Measurements from ENCODE around the gene ACER1. TPM values are rescaled to one million over a fixed set of nuclear protein-coding genes. Genes with fewer than 3 reads are reported as not detected.
"Not testable (repeated sequence)": the region's sequence is repeated elsewhere in the genome, so short reads cannot be mapped to it uniquely, and the experiment has no call there.

Gene ACER1
- total and polyA plus RNA-seq, 5 donors from 2014 or later, result 0.54 to 3.4 (median 0.98) TPM

DNA sequence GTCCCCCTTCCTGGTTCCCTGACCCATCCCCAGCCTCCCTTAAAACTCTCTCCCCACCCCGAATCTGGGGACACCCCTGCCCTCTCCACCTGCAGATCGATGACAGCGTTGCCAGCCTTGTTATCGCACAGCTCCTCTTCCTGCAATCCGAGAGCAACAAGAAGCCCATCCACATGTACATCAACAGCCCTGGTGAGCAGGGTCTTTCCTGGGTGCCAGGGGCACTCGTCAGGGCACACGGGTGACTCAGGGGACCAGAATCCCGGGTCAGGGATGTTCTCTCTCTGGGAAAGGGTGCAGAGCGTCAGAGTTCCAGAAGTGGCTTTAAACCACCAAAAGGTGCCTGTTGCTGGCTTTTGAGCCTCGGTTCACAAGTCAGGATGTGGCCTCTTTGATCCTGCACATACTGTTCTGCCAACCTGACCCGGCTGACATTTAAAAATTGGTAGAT is 29.0 kb upstream of the ACER1 start:
- H3K36me3 Mint-ChIP-seq, result peaks cover 11% of the 10 kb centered on the region
- peak overlapping the region; percentile 94 to 97 (median 95) for H3K27ac Mint-ChIP-seq
- no peaks in the 10 kb centered on the region for H3K9me3 Mint-ChIP-seq
- no peaks in the 10 kb centered on the region for H3K27me3 Mint-ChIP-seq
- peaks cover 23% of the 10 kb centered on the region for H3K36me3 ChIP-seq (ENCODE audit: control insufficient read depth, insufficient read depth, low read length)
- H3K4me3 Mint-ChIP-seq, result peak overlapping the region; percentile 95 to 99 (median 98)
- H3K27me3 ChIP-seq (ENCODE audit: control insufficient read depth, insufficient read depth, low read length), result no peaks in the 10 kb centered on the region
- peaks cover 0 to 27% (median 13%) of the 10 kb centered on the region in 4 donors for H3K4me1 Mint-ChIP-seq
- ATAC-seq (ENCODE audit: low read depth in 2 of 2), result peak; percentile 35 to 42
- peak overlapping the region; percentile 87 for H3K27ac ChIP-seq (ENCODE audit: insufficient read depth, low read length, poor library complexity, severe bottlenecking)
- peak in 2 of 3 donors; percentile 68 to 81 for DNase-seq
- peaks cover 17% of the 10 kb centered on the region for H3K4me1 ChIP-seq (ENCODE audit: control insufficient read depth, insufficient read depth, low read length, poor library complexity, severe bottlenecking)
- H3K4me3 ChIP-seq (ENCODE audit: low read depth, low read length), result peak overlapping the region; percentile 83
- no peaks in the 10 kb centered on the region for H3K9me3 ChIP-seq (ENCODE audit: control insufficient read depth in 2 of 2, low read length in 2 of 2)

DNA sequence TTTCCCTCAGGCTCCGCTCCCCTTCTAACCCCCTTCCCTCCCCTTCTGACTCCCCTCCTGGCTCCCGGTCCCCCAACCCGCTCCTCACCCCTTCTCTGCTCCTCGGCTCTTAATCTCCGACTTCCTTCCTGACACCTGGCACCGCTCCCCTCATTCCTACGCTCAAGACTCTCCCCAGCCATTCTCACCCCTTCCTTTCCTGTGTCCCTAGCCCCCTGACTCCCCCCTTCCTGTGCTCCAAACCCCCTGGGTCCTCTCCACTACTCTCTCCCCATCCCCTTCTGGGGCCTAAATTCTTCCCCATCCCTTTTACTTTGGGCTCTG is 28.6 kb upstream of the ACER1 start:
- H3K36me3 ChIP-seq (ENCODE audit: control insufficient read depth, insufficient read depth, low read length), result peaks cover 19% of the 10 kb centered on the region
- H3K27me3 ChIP-seq (ENCODE audit: control insufficient read depth, insufficient read depth, low read length), result no peaks in the 10 kb centered on the region
- peak overlapping the region; percentile 95 to 99 (median 98) for H3K4me3 Mint-ChIP-seq
- H3K4me3 ChIP-seq (ENCODE audit: low read depth, low read length), result peak overlapping the region; percentile 83
- H3K27me3 Mint-ChIP-seq, result no peaks in the 10 kb centered on the region
- peaks cover 11% of the 10 kb centered on the region for H3K36me3 Mint-ChIP-seq
- H3K27ac Mint-ChIP-seq, result peak overlapping the region; percentile 94 to 97 (median 95)
- ATAC-seq (ENCODE audit: low read depth in 2 of 2) (no peak), DNase-seq (no peak)
- peak overlapping the region; percentile 87 for H3K27ac ChIP-seq (ENCODE audit: insufficient read depth, low read length, poor library complexity, severe bottlenecking)
- H3K4me1 ChIP-seq (ENCODE audit: control insufficient read depth, insufficient read depth, low read length, poor library complexity, severe bottlenecking), result peaks cover 17% of the 10 kb centered on the region
- no peaks in the 10 kb centered on the region for H3K9me3 Mint-ChIP-seq
- H3K9me3 ChIP-seq (ENCODE audit: control insufficient read depth in 2 of 2, low read length in 2 of 2), result no peaks in the 10 kb centered on the region
- peaks cover 0 to 27% (median 13%) of the 10 kb centered on the region in 4 donors for H3K4me1 Mint-ChIP-seq

DNA sequence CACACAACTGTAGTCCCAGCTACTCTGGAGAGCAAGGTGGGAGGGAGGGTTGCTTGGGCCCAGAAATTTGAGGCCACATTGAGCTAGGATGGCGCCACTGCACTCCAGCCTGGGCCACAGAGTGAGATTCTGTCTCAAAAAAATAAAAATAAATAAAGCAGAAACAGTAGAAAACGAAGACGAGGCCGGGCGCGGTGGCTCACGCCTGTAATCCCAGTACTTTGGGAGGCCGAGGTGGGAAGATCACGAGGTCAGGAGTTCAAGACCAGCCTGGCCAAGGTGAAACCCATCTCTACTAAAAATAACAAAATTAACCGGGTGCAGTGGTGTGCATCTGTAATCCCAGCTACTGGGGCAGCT is 27.4 kb upstream of the ACER1 start:
- Mint-ChIP-seq H3K4me1 (peaks cover 0 to 27% (median 13%) of the 10 kb centered on the region in 4 donors), H3K27ac (peak overlapping the region in 2 of 3 donors; percentile 85 to 97), H3K4me3 (peak overlapping the region; percentile 95 to 99 (median 98))
- not testable (repeated sequence) for ATAC-seq (ENCODE audit: low read depth in 2 of 2); DNase-seq; H3K9me3 Mint-ChIP-seq; H3K27me3 Mint-ChIP-seq; H3K36me3 Mint-ChIP-seq; H3K27me3 ChIP-seq (ENCODE audit: control insufficient read depth, insufficient read depth, low read length); H3K9me3 ChIP-seq (ENCODE audit: control insufficient read depth in 2 of 2, low read length in 2 of 2)
- Histone ChIP-seq H3K27ac (ENCODE audit: insufficient read depth, low read length, poor library complexity, severe bottlenecking) (peak overlapping the region; percentile 87), H3K36me3 (ENCODE audit: control insufficient read depth, insufficient read depth, low read length) (peaks cover 15% of the 10 kb centered on the region), H3K4me1 (ENCODE audit: control insufficient read depth, insufficient read depth, low read length, poor library complexity, severe bottlenecking) (peaks cover 17% of the 10 kb centered on the region), H3K4me3 (ENCODE audit: low read depth, low read length) (peak overlapping the region; percentile 61)

DNA sequence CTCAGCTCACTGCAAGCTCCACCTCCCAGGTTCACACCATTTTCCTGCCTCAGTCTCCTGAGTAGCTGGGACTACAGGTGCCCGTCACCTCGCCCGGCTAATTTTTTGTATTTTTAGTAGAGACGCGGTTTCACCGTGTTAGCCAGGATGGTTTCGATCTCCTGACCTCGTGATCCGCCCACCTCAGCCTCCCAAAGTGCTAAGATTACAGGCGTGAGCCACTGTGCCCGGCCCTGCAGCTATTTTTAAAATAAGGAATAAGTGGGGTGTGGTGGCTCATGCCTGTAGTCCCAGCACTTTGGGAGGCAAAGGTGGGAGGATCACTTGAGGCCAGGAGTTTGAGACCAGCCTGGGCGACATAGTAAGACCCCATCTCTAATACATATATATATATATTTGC is 27.0 kb upstream of the ACER1 start:
- not testable (repeated sequence) for H3K9me3 ChIP-seq (ENCODE audit: control insufficient read depth in 2 of 2, low read length in 2 of 2); H3K9me3 Mint-ChIP-seq; H3K27me3 Mint-ChIP-seq; H3K4me3 ChIP-seq (ENCODE audit: low read depth, low read length); ATAC-seq (ENCODE audit: low read depth in 2 of 2); DNase-seq; H3K27ac Mint-ChIP-seq; H3K27me3 ChIP-seq (ENCODE audit: control insufficient read depth, insufficient read depth, low read length); H3K36me3 Mint-ChIP-seq
- peaks cover 0 to 27% (median 13%) of the 10 kb centered on the region in 4 donors for H3K4me1 Mint-ChIP-seq
- H3K36me3 ChIP-seq (ENCODE audit: control insufficient read depth, insufficient read depth, low read length), result peaks cover 11% of the 10 kb centered on the region
- H3K27ac ChIP-seq (ENCODE audit: insufficient read depth, low read length, poor library complexity, severe bottlenecking), result peak overlapping the region; percentile 87
- H3K4me3 Mint-ChIP-seq, result peak overlapping the region in 3 of 4 donors; percentile 56 to 99 (median 95)
- H3K4me1 ChIP-seq (ENCODE audit: control insufficient read depth, insufficient read depth, low read length, poor library complexity, severe bottlenecking), result peaks cover 17% of the 10 kb centered on the region

DNA sequence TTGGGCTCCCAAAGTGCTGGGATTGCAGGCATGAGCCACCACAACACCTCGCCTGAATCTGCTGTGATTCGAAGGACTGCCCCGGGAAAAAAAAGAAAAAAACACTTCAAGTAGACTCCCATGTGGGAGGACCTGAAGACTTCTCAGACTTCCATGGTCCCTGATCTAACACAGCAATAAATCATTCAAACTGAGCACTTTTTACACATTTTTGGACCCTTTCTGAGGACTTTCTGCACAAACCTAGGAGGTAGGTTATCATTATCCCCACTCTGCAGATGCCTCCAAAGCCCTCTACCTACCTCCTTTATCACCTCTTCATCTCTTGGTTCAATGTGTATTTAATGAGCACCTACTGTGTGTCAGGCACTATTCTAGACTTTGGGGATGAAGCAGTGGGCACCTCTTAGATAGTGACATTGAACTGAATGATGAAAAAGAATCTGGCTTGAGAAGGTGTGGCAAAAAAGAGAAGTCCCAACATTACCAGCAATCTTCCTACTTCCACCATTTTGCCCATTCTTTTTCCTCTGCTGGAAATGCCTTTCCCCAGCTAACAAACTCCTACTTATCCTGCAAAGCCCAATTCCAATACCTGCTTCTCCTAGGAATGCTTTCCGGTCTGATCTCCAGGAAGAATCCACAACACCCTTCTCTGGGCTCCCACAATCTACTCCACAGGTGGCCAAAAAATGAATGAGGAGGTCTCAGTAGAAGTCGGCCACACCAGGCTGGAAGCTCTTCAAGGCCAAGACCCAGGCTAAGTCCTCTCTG is 26.3 kb upstream of the ACER1 start:
- Histone ChIP-seq H3K9me3 (ENCODE audit: control insufficient read depth in 2 of 2, low read length in 2 of 2) (no peaks in the 10 kb centered on the region), H3K4me3 (ENCODE audit: low read depth, low read length) (no peak overlapping the region), H3K36me3 (ENCODE audit: control insufficient read depth, insufficient read depth, low read length) (peaks cover 4% of the 10 kb centered on the region), H3K27ac (ENCODE audit: insufficient read depth, low read length, poor library complexity, severe bottlenecking) (no peak overlapping the region), H3K27me3 (ENCODE audit: control insufficient read depth, insufficient read depth, low read length) (no peaks in the 10 kb centered on the region), H3K4me1 (ENCODE audit: control insufficient read depth, insufficient read depth, low read length, poor library complexity, severe bottlenecking) (peaks cover 17% of the 10 kb centered on the region)
- no peak for ATAC-seq (ENCODE audit: low read depth in 2 of 2)
- Mint-ChIP-seq H3K27me3 (no peaks in the 10 kb centered on the region), H3K4me3 (peak overlapping the region in 3 of 4 donors; percentile 14 to 62 (median 27)), H3K36me3 (peaks cover 6% of the 10 kb centered on the region), H3K27ac (no peak overlapping the region), H3K4me1 (peaks cover 0 to 25% (median 13%) of the 10 kb centered on the region in 4 donors), H3K9me3 (no peaks in the 10 kb centered on the region)
- DNase-seq, result no peak

DNA sequence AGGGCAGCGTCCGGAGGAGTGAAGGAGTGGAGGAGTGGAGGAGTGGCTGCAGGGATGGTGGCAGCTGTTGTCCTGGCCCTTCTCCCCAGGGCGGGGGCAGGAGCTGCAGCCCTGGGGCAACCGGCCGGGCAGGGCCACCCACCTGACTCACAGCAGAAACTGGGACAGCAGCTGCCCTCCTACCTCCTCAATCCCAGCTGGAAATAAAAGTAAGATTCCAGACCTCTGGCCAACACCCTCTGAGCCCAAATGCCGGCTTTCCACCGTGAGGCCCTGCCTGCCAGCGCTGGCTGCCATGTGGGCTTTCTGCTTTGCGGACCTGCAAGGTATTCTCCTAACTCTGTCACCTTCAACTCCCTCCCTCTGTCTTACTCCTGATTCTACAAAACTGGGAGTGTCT is 24.6 kb upstream of the ACER1 start:
- H3K4me3 Mint-ChIP-seq, result peak overlapping the region in 1 of 4 donors; percentile 34
- H3K27ac Mint-ChIP-seq, result peak overlapping the region in 1 of 3 donors; percentile 64
- peaks cover 0 to 14% (median 13%) of the 10 kb centered on the region in 4 donors for H3K4me1 Mint-ChIP-seq

DNA sequence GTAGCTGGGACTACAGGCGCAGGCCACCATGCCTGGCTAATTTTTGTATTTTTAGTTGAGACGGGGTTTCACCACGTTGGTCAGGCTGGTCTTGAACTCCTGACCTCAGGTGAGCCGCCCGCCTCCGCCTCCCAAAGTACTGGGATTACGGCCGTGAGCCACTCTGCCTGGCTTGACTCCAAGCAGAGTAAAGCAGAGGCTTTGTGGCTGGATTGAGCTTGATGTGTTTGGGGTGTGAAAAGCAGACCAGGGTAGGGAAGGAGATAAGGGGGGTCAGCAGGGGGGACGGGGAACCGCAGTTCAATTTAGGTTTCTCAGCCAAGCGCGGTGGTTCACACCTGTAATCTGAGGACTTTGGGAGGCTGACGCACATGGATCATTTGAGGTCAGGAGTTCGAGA is 23.8 kb upstream of the ACER1 start:
- no peak overlapping the region for H3K27ac Mint-ChIP-seq
- Histone ChIP-seq H3K36me3 (ENCODE audit: control insufficient read depth, insufficient read depth, low read length) (peaks cover 12% of the 10 kb centered on the region), H3K27ac (ENCODE audit: insufficient read depth, low read length, poor library complexity, severe bottlenecking) (no peak overlapping the region), H3K4me3 (ENCODE audit: low read depth, low read length) (no peak overlapping the region), H3K27me3 (ENCODE audit: control insufficient read depth, insufficient read depth, low read length) (no peaks in the 10 kb centered on the region), H3K9me3 (ENCODE audit: control insufficient read depth in 2 of 2, low read length in 2 of 2) (no peaks in the 10 kb centered on the region), H3K4me1 (ENCODE audit: control insufficient read depth, insufficient read depth, low read length, poor library complexity, severe bottlenecking) (peaks cover 2% of the 10 kb centered on the region)
- peaks cover 11% of the 10 kb centered on the region for H3K36me3 Mint-ChIP-seq
- H3K4me3 Mint-ChIP-seq, result no peak overlapping the region
- no peak for DNase-seq
- peaks cover 0 to 6% (median 5%) of the 10 kb centered on the region in 4 donors for H3K4me1 Mint-ChIP-seq
- no peaks in the 10 kb centered on the region for H3K9me3 Mint-ChIP-seq
- no peaks in the 10 kb centered on the region for H3K27me3 Mint-ChIP-seq
- no peak for ATAC-seq (ENCODE audit: low read depth in 2 of 2)

More for the DNA sequence above, 24.6 kb upstream of the ACER1 start:
- peaks cover 4% of the 10 kb centered on the region for H3K36me3 ChIP-seq (ENCODE audit: control insufficient read depth, insufficient read depth, low read length)
- DNase-seq, result no peak
- Mint-ChIP-seq H3K36me3 (peaks cover 7% of the 10 kb centered on the region), H3K27me3 (no peaks in the 10 kb centered on the region), H3K9me3 (no peaks in the 10 kb centered on the region)
- H3K4me3 ChIP-seq (ENCODE audit: low read depth, low read length), result no peak overlapping the region
- no peak overlapping the region for H3K27ac ChIP-seq (ENCODE audit: insufficient read depth, low read length, poor library complexity, severe bottlenecking)
- no peaks in the 10 kb centered on the region for H3K9me3 ChIP-seq (ENCODE audit: control insufficient read depth in 2 of 2, low read length in 2 of 2)
- H3K4me1 ChIP-seq (ENCODE audit: control insufficient read depth, insufficient read depth, low read length, poor library complexity, severe bottlenecking), result peaks cover 10% of the 10 kb centered on the region
- no peaks in the 10 kb centered on the region for H3K27me3 ChIP-seq (ENCODE audit: control insufficient read depth, insufficient read depth, low read length)
- no peak for ATAC-seq (ENCODE audit: low read depth in 2 of 2)
